Lower leg skin (tissue), 4 donors: ENCODE data around the gene ROS1. TPM values are rescaled to one million over a fixed set of nuclear protein-coding genes. Genes with fewer than 3 reads are reported as not detected.
"Not testable (repeated sequence)": the region's sequence is repeated elsewhere in the genome, so short reads cannot be mapped to it uniquely, and the experiment has no call there.

Experiments used
- DNase-seq, 2 donors: peaks; one replicate each; pipeline ENCODE4 v3.0.0-alpha.2; 2019; ENCODE audit warnings: low spot score in 2 of 2
- H3K4me3 ChIP-seq: fragments of 200-600 bp; sonication (generic); 2 replicates; pipeline ENCODE4 v1.5.1; 2017; ENCODE audit warnings: mild to moderate bottlenecking, low read depth; ENCODE audit not compliant: poor library complexity, severe bottlenecking
- CTCF ChIP-seq, 3 donors: fragments of 450-650 bp; IDR thresholded peaks; one replicate each; pipeline ENCODE4 v1.5.1; 2016; ENCODE audit warnings: antibody characterized with exemption in 3 of 3, mild to moderate bottlenecking in 3 of 3, moderate library complexity in 2 of 3
- POLR2A ChIP-seq, 2 donors: fragments of 450-650 bp; IDR thresholded peaks; one replicate each; pipeline ENCODE4 v1.6.1; 2016 to 2017; ENCODE audit warnings: antibody characterized with exemption in 2 of 2, mild to moderate bottlenecking in 1 of 2, moderate library complexity in 1 of 2
- WGBS, 2 donors: methylation state at CpG; one replicate each; pipeline ENCODE4 v1.1.5; 2018; 5-methylcytosine and 5-hydroxymethylcytosine counted together
- intact Hi-C: fragments of 100-400 bp; cut with DNase I; formaldehyde crosslinking; loops from one replicate; pipeline ENCODE4 v1.15.0; 2023; ENCODE audit warnings: low total_unique reads
- total RNA-seq, 4 donors: library from RNA; depleted of rRNA; stranded (reverse); fragments of >200 nt; gene quantifications; one replicate each; pipeline ENCODE4 v1.1.0, GENCODE V29; 2016

ROS1 gene
- total RNA-seq, result 1 to 10 TPM in 2 of 4 donors, under 1 TPM in 2; 0.11 to 1.3 (median 0.78) TPM

- 60 to 66% methylated on average over 6 of the region's 6 CpGs for WGBS, 2 donors
- no peak within 1 kb of the TSS for H3K4me3 ChIP-seq
- no peak for TF ChIP-seq POLR2A (IDR thresholded peaks at IDR 0.05)
- no peak for TF ChIP-seq CTCF (IDR thresholded peaks at IDR 0.05)
- intact Hi-C loops, result no loop called here
- no peak for DNase-seq
These were observed at the start of gene ROS1 for GRCh38 chr6:117425431-117426153. ROS1 (minus strand) TSS chr6:117425942; CDS start chr6:117425656, 286 bp downstream.

GRCh38 chr6:117473401-117473800 lies 47.7 kb upstream of the ROS1 start:
- 93 to 94% methylated on average over 1 of the region's 1 CpG for WGBS, 2 donors
- DNase-seq, result no peak
- H3K4me3 ChIP-seq, result no peak overlapping the region
- intact Hi-C loops, result no loop called here
- TF ChIP-seq CTCF (IDR thresholded peaks at IDR 0.05), result no peak
- TF ChIP-seq POLR2A (IDR thresholded peaks at IDR 0.05), result no peak

GRCh38 chr6:117472667-117473066 lies 46.9 kb upstream of the ROS1 start:
- no peak for DNase-seq
- TF ChIP-seq CTCF (IDR thresholded peaks at IDR 0.05) (no peak), POLR2A (IDR thresholded peaks at IDR 0.05) (no peak)
- no peak overlapping the region for H3K4me3 ChIP-seq
- WGBS, 2 donors, result 89 to 92% methylated on average over 3 of the region's 3 CpGs
- intact Hi-C loops, result no loop called here

GRCh38 chr6:117469791-117470190 lies 44.0 kb upstream of the ROS1 start:
- no peak for TF ChIP-seq CTCF (IDR thresholded peaks at IDR 0.05)
- no peak for TF ChIP-seq POLR2A (IDR thresholded peaks at IDR 0.05)
- intact Hi-C loops, result no loop called here
- WGBS, 2 donors, result 83 to 87% methylated on average over 3 of the region's 3 CpGs
- no peak for DNase-seq
- H3K4me3 ChIP-seq, result no peak overlapping the region

GRCh38 chr6:117469356-117469755 lies 43.6 kb upstream of the ROS1 start:
- WGBS, 2 donors, result 63 to 69% methylated on average over 4 of the region's 4 CpGs
- intact Hi-C loops, result no loop called here
- DNase-seq, result no peak
- H3K4me3 ChIP-seq, result no peak overlapping the region
- TF ChIP-seq CTCF (IDR thresholded peaks at IDR 0.05) (no peak), POLR2A (IDR thresholded peaks at IDR 0.05) (no peak)

- DNase-seq, H3K4me3 ChIP-seq, intact Hi-C loops: not testable (repeated sequence)
- WGBS, 2 donors, result 86% methylated on average over 4 of the region's 4 CpGs
These were observed 42.8 kb upstream of the ROS1 start for GRCh38 chr6:117468527-117468926.
